ENCODE data around the gene SMIM9.

The SMIM9 gene

DNA sequence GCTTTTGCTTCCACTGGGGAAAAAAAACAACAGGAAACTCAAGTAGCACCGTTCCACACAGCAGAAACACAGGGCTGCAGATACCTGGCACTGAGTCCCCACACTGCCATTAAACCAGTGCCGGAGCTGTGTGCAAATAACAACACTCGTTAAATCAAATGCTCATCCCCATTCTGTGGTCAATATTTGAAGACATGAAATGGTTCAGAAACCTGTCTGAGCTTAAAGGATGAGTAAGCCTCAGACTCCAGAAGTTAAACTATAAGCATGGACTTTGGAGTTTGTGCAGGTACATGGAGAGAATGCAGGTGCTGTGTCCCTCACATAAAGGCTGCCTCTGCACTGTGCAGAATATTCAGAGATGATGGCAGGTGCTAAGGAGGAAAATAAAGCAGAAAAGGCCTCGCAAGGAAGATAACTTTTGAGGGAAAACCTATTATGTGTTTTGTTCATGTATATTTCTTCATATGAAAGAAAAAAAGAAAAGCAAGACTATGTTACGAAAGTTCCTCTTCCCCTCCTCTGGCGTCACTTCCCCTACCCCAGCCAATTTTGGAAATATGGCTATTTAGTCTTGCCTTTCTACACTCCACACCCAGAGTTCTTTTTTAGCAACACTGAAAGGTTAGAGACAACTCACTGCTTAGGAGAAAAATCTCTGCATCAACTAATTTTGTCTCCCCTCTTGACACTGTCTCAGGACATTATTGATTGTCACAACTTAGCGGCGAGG, 33.8 kb downstream of the SMIM9 start:
- ChIA-PET POLR2A (interaction anchor here (1.4 to 2.0 kb wide), 2 partner anchors 24 to 38 kb away, joined by 3 to 6 read pairs; partner anchors contain the start of gene DKC1), CTCF (interaction anchor here (0.6 kb wide), 1 partner anchor 24 kb away, joined by 3 read pairs; no protein-coding TSS in a partner anchor)
- TF ChIP-seq ZNF561 (tag by site-specific recombination; IDR thresholded peaks at IDR 0.05; ENCODE audit: borderline replicate concordance) = no peak
- TF ChIP-seq FEZF1 (tag by site-specific recombination; IDR thresholded peaks at IDR 0.05) = peak; percentile 25
- H3K4me1 ChIP-seq (ENCODE audit: control insufficient read depth, insufficient read depth, low read length) = peaks cover 18% of the 10 kb centered on the region
- no peaks in the 10 kb centered on the region for H3K9me3 ChIP-seq (ENCODE audit: control insufficient read depth, insufficient read depth, low read depth, low read length)
- peak overlapping the region; percentile 32; the same call in 1 of the 2 replicates for H3K27ac ChIP-seq (ENCODE audit: extremely low read depth, low read depth, low read length)
- no peaks in the 10 kb centered on the region for H3K36me3 ChIP-seq (ENCODE audit: control insufficient read depth in 2 of 2, insufficient read depth in 1 of 2, low read length in 2 of 2)
- no peak overlapping the region for H3K4me3 ChIP-seq (ENCODE audit: low read depth, low read length)

GRCh38 chrX:154799556-154800348, 34.7 kb downstream of the SMIM9 start:
- POLR2A ChIA-PET = interaction anchor here (1.4 to 2.0 kb wide), 2 partner anchors 24 to 37 kb away, joined by 3 to 6 read pairs; partner anchors contain the start of gene DKC1
- Histone ChIP-seq H3K4me3 (ENCODE audit: low read depth, low read length) (no peak overlapping the region), H3K4me1 (ENCODE audit: control insufficient read depth, insufficient read depth, low read length) (peaks cover 18% of the 10 kb centered on the region), H3K36me3 (ENCODE audit: control insufficient read depth in 2 of 2, insufficient read depth in 1 of 2, low read length in 2 of 2) (no peaks in the 10 kb centered on the region), H3K27ac (ENCODE audit: extremely low read depth, low read depth, low read length) (peak overlapping the region; percentile 51; the same call in 1 of the 2 replicates), H3K9me3 (ENCODE audit: control insufficient read depth, insufficient read depth, low read depth, low read length) (no peaks in the 10 kb centered on the region)
- CTCF ChIA-PET = interaction anchor here (0.6 to 1.2 kb wide), 3 partner anchors 23 to 41 kb away, joined by 3 to 7 read pairs (median 5); no protein-coding TSS in a partner anchor
- TF ChIP-seq KLF7 (tag by site-specific recombination; IDR thresholded peaks at IDR 0.05; ENCODE audit: borderline replicate concordance) (no peak), ZNF645 (tag by site-specific recombination; IDR thresholded peaks at IDR 0.05) (no peak), HOXC10 (CRISPR knock-in tag; IDR thresholded peaks at IDR 0.05) (0 out of 2 replicates have a peak, but pooled peaks have one; percentile 63), ZNF184 (tag by site-specific recombination; IDR thresholded peaks at IDR 0.05) (no peak), ZBTB11 (tag by site-specific recombination; conservative IDR thresholded peaks at IDR 0.05; ENCODE audit: low read depth) (no peak), ZSCAN18 (tag by site-specific recombination; IDR thresholded peaks at IDR 0.05) (no peak), ZFP69B (tag by site-specific recombination; IDR thresholded peaks at IDR 0.05) (no peak), ZNF548 (tag by site-specific recombination; IDR thresholded peaks at IDR 0.05) (no peak), GLIS1 (tag by site-specific recombination; IDR thresholded peaks at IDR 0.05) (peak; percentile 96), GLIS2 (tag by site-specific recombination; IDR thresholded peaks at IDR 0.05) (peak; percentile 40; the same call in 1 of the 2 replicates), ZNF449 (tag by site-specific recombination; IDR thresholded peaks at IDR 0.05) (no peak), WT1 (tag by site-specific recombination; IDR thresholded peaks at IDR 0.05) (peak; percentile 41; the same call in 1 of the 2 replicates), KLF1 (tag by site-specific recombination; IDR thresholded peaks at IDR 0.05) (0 out of 2 replicates have a peak, but pooled peaks have one; percentile 35), KLF16 (tag by site-specific recombination; IDR thresholded peaks at IDR 0.05) (no peak)
- TF ChIP-seq, protein P1, sequence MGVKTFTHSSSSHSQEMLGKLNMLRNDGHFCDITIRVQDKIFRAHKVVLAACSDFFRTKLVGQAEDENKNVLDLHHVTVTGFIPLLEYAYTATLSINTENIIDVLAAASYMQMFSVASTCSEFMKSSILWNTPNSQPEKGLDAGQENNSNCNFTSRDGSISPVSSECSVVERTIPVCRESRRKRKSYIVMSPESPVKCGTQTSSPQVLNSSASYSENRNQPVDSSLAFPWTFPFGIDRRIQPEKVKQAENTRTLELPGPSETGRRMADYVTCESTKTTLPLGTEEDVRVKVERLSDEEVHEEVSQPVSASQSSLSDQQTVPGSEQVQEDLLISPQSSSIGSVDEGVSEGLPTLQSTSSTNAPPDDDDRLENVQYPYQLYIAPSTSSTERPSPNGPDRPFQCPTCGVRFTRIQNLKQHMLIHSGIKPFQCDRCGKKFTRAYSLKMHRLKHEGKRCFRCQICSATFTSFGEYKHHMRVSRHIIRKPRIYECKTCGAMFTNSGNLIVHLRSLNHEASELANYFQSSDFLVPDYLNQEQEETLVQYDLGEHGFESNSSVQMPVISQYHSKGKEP (tag by site-specific recombination; IDR thresholded peaks at IDR 0.05) = 0 out of 2 replicates have a peak, but pooled peaks have one; percentile 34
- TF ChIP-seq, protein P2, sequence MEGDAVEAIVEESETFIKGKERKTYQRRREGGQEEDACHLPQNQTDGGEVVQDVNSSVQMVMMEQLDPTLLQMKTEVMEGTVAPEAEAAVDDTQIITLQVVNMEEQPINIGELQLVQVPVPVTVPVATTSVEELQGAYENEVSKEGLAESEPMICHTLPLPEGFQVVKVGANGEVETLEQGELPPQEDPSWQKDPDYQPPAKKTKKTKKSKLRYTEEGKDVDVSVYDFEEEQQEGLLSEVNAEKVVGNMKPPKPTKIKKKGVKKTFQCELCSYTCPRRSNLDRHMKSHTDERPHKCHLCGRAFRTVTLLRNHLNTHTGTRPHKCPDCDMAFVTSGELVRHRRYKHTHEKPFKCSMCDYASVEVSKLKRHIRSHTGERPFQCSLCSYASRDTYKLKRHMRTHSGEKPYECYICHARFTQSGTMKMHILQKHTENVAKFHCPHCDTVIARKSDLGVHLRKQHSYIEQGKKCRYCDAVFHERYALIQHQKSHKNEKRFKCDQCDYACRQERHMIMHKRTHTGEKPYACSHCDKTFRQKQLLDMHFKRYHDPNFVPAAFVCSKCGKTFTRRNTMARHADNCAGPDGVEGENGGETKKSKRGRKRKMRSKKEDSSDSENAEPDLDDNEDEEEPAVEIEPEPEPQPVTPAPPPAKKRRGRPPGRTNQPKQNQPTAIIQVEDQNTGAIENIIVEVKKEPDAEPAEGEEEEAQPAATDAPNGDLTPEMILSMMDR (tag by site-specific recombination; IDR thresholded peaks at IDR 0.05) = no peak

All from HEK293 (cell line).